IMR-90 (cell line): Measurements from ENCODE around the gene FEN1. TPM values are rescaled to one million over a fixed set of nuclear protein-coding genes. Genes with fewer than 3 reads are reported as not detected.

Experiments
- ATAC-seq: fragments of 200-7000 bp; cut with Tn5 transposase; 2 replicates; pipeline ENCODE4 v1.9.1; 2020; ENCODE audit warnings: low read depth, mild to moderate bottlenecking, moderate library complexity
- BruUV-seq: library from RNA; stranded (reverse); fragments of 400-500 nt; replicated peaks from 2 replicates; lab custom pipeline; 2021; lab: Mats Ljungman, UMichigan
- CTCF ChIA-PET: fragments of 300-600 bp; formaldehyde crosslinking; extraction: SDS; loops from one replicate; lab custom pipeline; 2021; ENCODE audit warnings: antibody characterized with exemption; lab: Yijun Ruan, JAX
- POLR2A ChIA-PET: fragments of 300-600 bp; sonication (Branson Sonifier 250); formaldehyde crosslinking; loops from one replicate; lab custom pipeline; 2022; ENCODE audit warnings: antibody characterized with exemption; ENCODE audit not compliant: unreplicated experiment; lab: Charles Lee
- DNase-seq: peaks from one replicate; pipeline ENCODE4 v3.0.0; 2013
- H2AFZ ChIP-seq: replicated peaks from 2 replicates; pipeline ENCODE3; 2013; ENCODE audit warnings: low read length, mild to moderate bottlenecking; ENCODE audit not compliant: poor library complexity
- H2AK5ac ChIP-seq: 2 replicates; pipeline ENCODE4 v1.6.1; 2013; ENCODE audit warnings: low read depth, low read length, inconsistent platforms
- H2AK9ac ChIP-seq: replicated peaks from 2 replicates; pipeline ENCODE3; 2013; ENCODE audit warnings: mild to moderate bottlenecking, low read depth, low read length, moderate library complexity; ENCODE audit not compliant: poor library complexity
- H2BK120ac ChIP-seq: 2 replicates; pipeline ENCODE4 v1.6.1; 2013; ENCODE audit warnings: low read depth, low read length, inconsistent platforms
- H2BK15ac ChIP-seq: 3 replicates; pipeline ENCODE4 v1.6.1; 2013; ENCODE audit warnings: low read depth, low read length, inconsistent platforms
- H2BK20ac ChIP-seq: 2 replicates; pipeline ENCODE4 v1.6.1; 2013; ENCODE audit warnings: low read depth, mild to moderate bottlenecking, inconsistent platforms, low read length, moderate library complexity
- H2BK5ac ChIP-seq: 2 replicates; pipeline ENCODE4 v1.6.1; 2013; ENCODE audit warnings: mild to moderate bottlenecking, low read depth, low read length, inconsistent platforms; ENCODE audit not compliant: poor library complexity, severe bottlenecking
- H3K14ac ChIP-seq: replicated peaks from 2 replicates; pipeline ENCODE4 v1.6.1; 2013; ENCODE audit warnings: low read depth, low read length, inconsistent platforms
- H3K18ac ChIP-seq: 2 replicates; pipeline ENCODE4 v1.6.1; 2013; ENCODE audit warnings: low read depth, low read length, control low read depth
- H3K23ac ChIP-seq: 2 replicates; pipeline ENCODE4 v1.6.1; 2013; ENCODE audit warnings: low read depth, low read length, inconsistent platforms
- H3K27ac ChIP-seq: 2 replicates; pipeline ENCODE4 v1.5.1; 2013; ENCODE audit warnings: mild to moderate bottlenecking, control low read depth, low read length; ENCODE audit not compliant: insufficient read depth
- H3K27me3 ChIP-seq: 2 replicates; pipeline ENCODE4 v1.6.1; 2013; ENCODE audit warnings: low read length; ENCODE audit not compliant: control insufficient read depth, insufficient read depth
- H3K36me3 ChIP-seq: 2 replicates; pipeline ENCODE4 v1.6.1; 2013; ENCODE audit warnings: low read length, mixed read lengths; ENCODE audit not compliant: control insufficient read depth, insufficient read depth
- H3K4ac ChIP-seq: 2 replicates; pipeline ENCODE4 v1.6.1; 2013; ENCODE audit warnings: low read depth, low read length, inconsistent platforms
- H3K4me1 ChIP-seq: 2 replicates; pipeline ENCODE4 v1.6.1; 2013; ENCODE audit warnings: low read length, mixed read lengths; ENCODE audit not compliant: control insufficient read depth, insufficient read depth
- H3K4me2 ChIP-seq: 2 replicates; pipeline ENCODE4 v1.6.1; 2013; ENCODE audit warnings: low read depth, mild to moderate bottlenecking, control low read depth, low read length, moderate library complexity
- H3K4me3 ChIP-seq: 2 replicates; pipeline ENCODE4 v1.5.1; 2013; ENCODE audit warnings: low read depth, mild to moderate bottlenecking, control low read depth, low read length, moderate library complexity; ENCODE audit not compliant: insufficient read depth
- H3K56ac ChIP-seq: 2 replicates; pipeline ENCODE4 v1.6.1; 2013; ENCODE audit warnings: low read length, inconsistent platforms; ENCODE audit not compliant: insufficient read depth; ENCODE audit errors: extremely low read depth
- H3K79me1 ChIP-seq, 2 experiments: 2 replicates each; pipeline ENCODE4 v1.6.1; 2013; ENCODE audit warnings: low read length in 2 of 2, inconsistent platforms in 1 of 2, low read depth in 1 of 2
- H3K9ac ChIP-seq: 2 replicates; pipeline ENCODE4 v1.6.1; 2013; ENCODE audit warnings: low read depth, low read length, control low read depth
- H3K9me1 ChIP-seq: 2 replicates; pipeline ENCODE4 v1.6.1; 2013; ENCODE audit warnings: low read length, inconsistent platforms; ENCODE audit not compliant: insufficient read depth
- H3K9me3 ChIP-seq: 2 replicates; pipeline ENCODE4 v1.6.1; 2013; ENCODE audit warnings: low read length; ENCODE audit not compliant: control insufficient read depth, insufficient read depth
- H4K20me1 ChIP-seq: 2 replicates; pipeline ENCODE4 v1.6.1; 2013; ENCODE audit warnings: low read length, inconsistent platforms; ENCODE audit not compliant: insufficient read depth
- H4K5ac ChIP-seq: 2 replicates; pipeline ENCODE4 v1.6.1; 2013; ENCODE audit warnings: mild to moderate bottlenecking, low read depth, low read length, control low read depth
- H4K8ac ChIP-seq, 2 experiments: 2 replicates each; pipeline ENCODE4 v1.6.1; 2013; ENCODE audit warnings: low read depth in 2 of 2, low read length in 2 of 2, control low read depth in 1 of 2, inconsistent platforms in 1 of 2
- H4K91ac ChIP-seq: 2 replicates; pipeline ENCODE4 v1.6.1; 2013; ENCODE audit warnings: low read depth, low read length, inconsistent platforms; ENCODE audit not compliant: insufficient read depth
- BHLHE40 ChIP-seq: fragments of 150-350 bp; IDR thresholded peaks from 2 replicates; pipeline ENCODE4 v1.6.1; 2016; ENCODE audit warnings: mild to moderate bottlenecking, low read depth, low read length
- MAFK ChIP-seq: IDR thresholded peaks from 2 replicates; pipeline ENCODE4 v1.6.1; 2012; ENCODE audit warnings: low read depth, low read length, improper control_type of control experiment
- MXI1 ChIP-seq: IDR thresholded peaks from 2 replicates; pipeline ENCODE4 v1.6.1; 2012; ENCODE audit warnings: low read depth, mild to moderate bottlenecking, low read length, moderate library complexity, borderline replicate concordance
- NFE2L2 ChIP-seq: fragments of 150-350 bp; IDR thresholded peaks from 2 replicates; pipeline ENCODE4 v1.6.1; 2016; ENCODE audit warnings: low read depth, mild to moderate bottlenecking, low read length
- USF2 ChIP-seq: fragments of 150-350 bp; IDR thresholded peaks from 2 replicates; pipeline ENCODE4 v1.6.1; 2017; ENCODE audit warnings: mild to moderate bottlenecking, antibody characterized with exemption, low read length, low read depth
- WGBS, 2 experiments: methylation state at CpG; one replicate each; pipeline versions ENCODE4 v1.1.5 to v1.1.7; 2013; ENCODE audit warnings: missing lambda C conversion rate in 2 of 2; ENCODE audit not compliant: insufficient read length in 1 of 2; ENCODE audit errors: extremely low coverage in 2 of 2; 5-methylcytosine and 5-hydroxymethylcytosine counted together
- dilution Hi-C: fragments of 300-500 bp; cut with HindIII; formaldehyde crosslinking; loops from one replicate; pipeline ENCODE4 v1.14.3; 2018; ENCODE audit warnings: low sequenced_read_pairs; ENCODE audit not compliant: unreplicated experiment
- in situ Hi-C: fragments of 300-500 bp; cut with MboI; formaldehyde crosslinking; loops from 3 replicates; pipeline ENCODE4 v1.14.3; 2019; ENCODE audit warnings: low sequenced_read_pairs, inconsistent platforms, mixed read lengths
- intact Hi-C: fragments of 100-400 bp; cut with micrococcal nuclease; formaldehyde crosslinking; loops from 2 replicates; pipeline ENCODE4 v1.10.0; 2022
- polyA plus RNA-seq, 3 experiments: library from polyadenylated mRNA; depleted of rRNA; stranded (reverse); fragments of >200 nt; gene quantifications; 2 replicates each; pipeline ENCODE4 v1.2.3, GENCODE V29; 2012; ENCODE audit warnings: low replicate concordance in 1 of 3
- total RNA-seq: library from RNA; depleted of rRNA; stranded (reverse); fragments of >200 nt; gene quantifications from 2 replicates; pipeline ENCODE4 v1.2.3, GENCODE V29; 2012

The FEN1 gene
- total and polyA plus RNA-seq, 2 of the 4 experiments (the other 2 are of a cell fraction) = 23.0 to 41.9 TPM

DNA sequence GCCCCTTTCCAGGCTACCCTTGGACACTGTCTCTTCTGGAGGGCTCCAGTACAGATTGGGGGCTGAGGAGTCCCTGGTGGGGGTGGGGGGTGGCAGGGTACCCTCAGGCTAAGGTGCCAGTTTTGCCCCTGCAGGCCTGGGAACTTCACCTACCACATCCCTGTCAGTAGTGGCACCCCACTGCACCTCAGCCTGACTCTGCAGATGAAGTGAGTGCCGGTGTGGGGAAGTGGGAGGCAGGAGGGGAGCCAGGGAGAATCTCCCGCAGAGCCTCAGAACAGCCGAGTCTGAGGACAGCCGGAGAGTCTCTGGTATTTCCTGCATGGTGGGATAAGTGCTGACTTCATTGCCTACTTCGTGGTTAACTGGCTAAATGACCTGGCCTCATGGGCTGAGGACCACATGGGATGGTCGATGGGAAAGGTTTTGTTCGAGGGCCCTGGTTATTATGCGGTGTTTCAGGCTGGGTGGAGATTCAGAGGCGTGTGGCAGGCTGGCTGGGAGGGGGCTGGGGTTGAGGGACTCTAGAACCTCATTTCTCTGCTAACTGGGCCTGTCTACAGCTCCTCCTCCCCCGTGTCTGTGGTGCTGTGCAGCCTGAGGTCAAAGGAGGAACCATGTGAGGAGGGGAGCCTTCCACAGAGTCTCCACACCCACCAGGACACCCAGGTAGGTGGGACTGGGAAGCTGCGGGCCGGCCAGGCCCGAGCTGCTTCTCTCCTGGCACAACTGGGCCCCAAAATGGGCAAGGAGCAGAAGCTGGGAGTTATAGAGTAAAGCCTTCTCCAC, 8.8 kb upstream of the FEN1 start:
- H2BK5ac ChIP-seq = no peak overlapping the region
- peaks cover 49% of the 10 kb centered on the region for H3K36me3 ChIP-seq
- no peak overlapping the region for H3K14ac ChIP-seq
- H2AFZ ChIP-seq = no peak overlapping the region
- TF ChIP-seq MAFK (no peak), BHLHE40 (no peak), MXI1 (no peak), NFE2L2 (no peak), USF2 (0 out of 2 replicates have a peak, but pooled peaks have one; percentile 7)
- no peak overlapping the region for H3K9ac ChIP-seq
- H4K8ac ChIP-seq = no peak overlapping the region
- intact Hi-C loops = no loop called here
- H4K5ac ChIP-seq = no peak overlapping the region
- no peak overlapping the region for H3K56ac ChIP-seq
- H2BK120ac ChIP-seq = no peak overlapping the region
- H3K9me1 ChIP-seq = no peaks in the 10 kb centered on the region; the same call in 1 of the 2 replicates
- no peak overlapping the region for H2BK15ac ChIP-seq
- H3K18ac ChIP-seq = no peak overlapping the region
- no TSS peak for BruUV-seq
- no peak overlapping the region for H2BK20ac ChIP-seq
- dilution Hi-C loops = no loop called here
- ChIA-PET CTCF (interaction anchor here (0.6 kb wide), 1 partner anchor 148 kb away, joined by 6 read pairs; no protein-coding TSS in a partner anchor), POLR2A (no interaction called here)
- DNase-seq (peak; percentile 71), ATAC-seq (peak; percentile 51)
- H3K4me1 ChIP-seq = peaks cover 3% of the 10 kb centered on the region; the same call in 1 of the 2 replicates
- no peak overlapping the region for H2AK9ac ChIP-seq
- H3K27me3 ChIP-seq = no peaks in the 10 kb centered on the region
- H3K27ac ChIP-seq = no peak overlapping the region
- H3K79me1 ChIP-seq = peaks cover 2 to 11% of the 10 kb centered on the region in 2 experiments; a peak in 1 of 4 replicates
- no peak overlapping the region for H3K4ac ChIP-seq
- H2AK5ac ChIP-seq = no peak overlapping the region; the same call in 1 of the 2 replicates
- H3K4me3 ChIP-seq = no peak overlapping the region
- no peaks in the 10 kb centered on the region for H3K9me3 ChIP-seq
- 64% methylated on average over 6 of the region's 13 CpGs; no CpG with 5 or more reads in 1 of the 2 experiments for WGBS, 2 experiments
- H3K4me2 ChIP-seq = no peak overlapping the region
- H3K23ac ChIP-seq = no peak overlapping the region
- in situ Hi-C loops = no loop called here
- peak overlapping the region; percentile 6; the same call in 1 of the 2 replicates for H4K91ac ChIP-seq
- H4K20me1 ChIP-seq = peaks cover 6% of the 10 kb centered on the region; the same call in 1 of the 2 replicates
